ENCODE results near the gene NPC1.

NPC1 gene

DNA sequence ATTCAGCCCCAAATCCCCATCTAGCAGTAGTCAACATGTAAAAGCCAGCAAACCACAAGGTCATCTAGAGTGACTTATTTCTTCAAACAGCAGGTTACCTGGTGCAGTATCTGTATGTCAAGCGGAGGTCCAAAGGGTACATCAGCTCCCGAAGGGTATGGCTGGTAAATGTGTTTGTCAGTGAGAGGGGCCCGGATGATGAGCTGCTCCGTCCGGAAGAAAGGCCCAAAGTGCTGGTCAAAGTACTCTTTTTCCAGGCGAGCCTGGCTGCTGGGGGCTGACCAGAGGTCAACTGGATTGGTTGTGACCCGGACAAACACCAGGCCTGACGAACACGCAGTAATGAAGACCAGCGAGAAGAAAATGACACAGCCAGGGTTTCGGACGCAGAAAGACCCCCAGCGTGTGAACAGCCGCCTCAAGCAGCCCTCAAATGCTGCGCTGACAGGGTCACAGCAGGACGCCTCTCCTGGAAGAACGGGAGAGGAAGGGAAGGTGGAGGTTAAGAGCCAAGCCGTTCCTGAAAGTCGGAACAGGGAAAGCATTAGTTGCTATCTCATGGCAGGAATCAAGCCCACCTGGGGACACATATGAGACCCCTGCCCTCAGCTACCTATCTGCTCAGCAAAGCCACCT is 30.0 kb downstream of the NPC1 start:
- FAIRE-seq (no peak), DNase-seq (ENCODE audit: extremely low spot score, insufficient read length, low read depth) (no peak)

DNA sequence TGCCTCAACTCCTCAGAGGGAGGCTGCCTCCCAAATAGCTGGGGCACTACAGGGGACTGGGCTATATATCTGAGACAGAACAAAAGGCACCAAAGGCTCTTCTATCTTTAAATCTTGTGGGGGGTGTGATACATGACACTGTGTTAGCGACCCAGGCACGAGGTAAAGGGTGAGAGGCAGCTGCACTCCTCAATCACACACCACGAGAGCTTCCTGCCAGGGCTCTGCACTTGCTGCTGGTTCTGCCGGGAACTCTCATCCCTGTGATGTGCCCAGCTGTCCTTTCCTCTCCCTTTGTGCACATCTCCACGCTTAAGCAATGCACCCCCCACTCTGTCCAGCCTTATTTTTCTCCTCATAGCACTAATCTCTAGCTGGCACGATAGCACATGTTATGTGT is 32.4 kb downstream of the NPC1 start:
- FAIRE-seq (no peak), DNase-seq (ENCODE audit: extremely low spot score, insufficient read length, low read depth) (no peak)

DNA sequence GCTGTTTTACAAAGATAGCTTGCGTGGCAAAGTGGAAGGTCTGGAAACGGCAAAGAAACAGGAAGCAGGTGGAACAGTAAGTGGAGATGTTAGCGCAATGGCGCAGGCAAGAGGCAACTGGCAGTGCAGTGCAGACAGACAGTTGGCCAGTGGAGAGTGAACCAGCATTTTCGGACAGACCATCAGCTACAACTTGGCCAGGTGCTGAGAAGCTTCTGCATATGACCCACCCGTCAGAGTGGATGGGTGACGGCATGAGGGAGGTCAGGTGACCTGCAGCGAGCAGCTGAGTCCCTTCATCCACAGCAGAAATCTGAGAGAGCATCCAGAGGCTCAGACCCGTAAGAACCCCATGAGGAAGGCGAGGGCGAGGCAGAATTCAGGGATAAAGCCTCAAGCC is 33.8 kb downstream of the NPC1 start:
- DNase-seq (ENCODE audit: extremely low spot score, insufficient read length, low read depth) (no peak), FAIRE-seq (no peak)

DNA sequence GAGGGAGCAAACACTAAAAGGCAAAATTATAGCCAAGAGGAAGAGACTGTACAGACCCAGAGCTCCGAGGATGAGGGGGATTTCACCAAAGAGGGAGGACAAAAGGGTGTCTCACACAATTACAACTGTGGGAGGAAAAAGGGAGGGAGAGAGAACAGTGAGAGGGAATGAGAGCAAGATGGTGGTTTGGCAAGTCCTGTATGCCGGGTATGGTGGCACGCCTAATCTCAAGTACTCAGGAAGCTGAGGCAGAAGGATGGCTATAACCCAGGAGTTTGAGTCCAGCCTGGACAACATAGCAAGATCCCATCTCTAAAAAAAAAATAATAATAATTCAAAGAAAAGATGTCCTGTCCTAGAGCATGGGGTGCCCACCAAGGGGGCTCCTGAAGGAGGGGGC is 34.3 kb downstream of the NPC1 start:
- FAIRE-seq (no peak), DNase-seq (ENCODE audit: extremely low spot score, insufficient read length, low read depth) (no peak)

DNA sequence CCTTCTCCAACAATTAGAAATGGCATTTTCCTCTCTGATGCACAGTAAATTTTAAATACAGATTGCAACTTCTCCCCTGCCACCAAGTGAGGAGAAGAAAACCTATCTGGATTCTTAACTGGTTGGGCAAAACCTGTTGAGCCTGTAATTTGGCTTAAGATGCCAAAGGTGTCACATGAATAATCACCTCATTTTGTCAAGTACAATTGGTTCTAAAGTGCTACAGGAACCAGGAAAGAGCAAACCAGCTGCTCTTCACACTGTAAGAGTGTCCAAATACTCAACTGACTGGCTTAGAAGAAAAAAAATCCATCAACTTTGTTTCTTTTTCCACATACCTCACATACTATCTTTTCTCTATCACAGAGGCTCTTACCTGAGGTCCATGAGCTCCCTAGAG is 35.4 kb downstream of the NPC1 start:
- DNase-seq (ENCODE audit: extremely low spot score, insufficient read length, low read depth) (no peak), FAIRE-seq (no peak)

DNA sequence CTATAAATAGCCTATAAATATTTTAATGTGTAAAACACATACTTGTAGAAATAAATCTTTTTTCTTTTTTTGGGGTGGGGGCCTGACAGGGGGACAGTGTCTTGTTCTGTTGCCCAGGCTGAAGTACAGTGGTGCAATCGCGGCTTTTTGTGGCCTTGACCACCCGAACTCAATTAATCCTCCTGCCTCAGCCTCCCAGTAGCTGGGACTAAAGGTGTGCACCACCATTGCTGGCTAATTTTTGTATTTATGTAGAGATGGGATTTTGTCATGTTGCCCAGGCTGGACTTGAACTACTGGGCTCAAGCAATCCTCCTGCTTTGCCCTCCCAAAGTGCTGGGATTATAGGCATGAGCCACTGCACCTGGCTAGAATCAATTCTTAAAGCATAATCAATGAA is 37.6 kb downstream of the NPC1 start:
- no peak for DNase-seq (ENCODE audit: extremely low spot score, insufficient read length, low read depth)
- FAIRE-seq, result no peak

DNA sequence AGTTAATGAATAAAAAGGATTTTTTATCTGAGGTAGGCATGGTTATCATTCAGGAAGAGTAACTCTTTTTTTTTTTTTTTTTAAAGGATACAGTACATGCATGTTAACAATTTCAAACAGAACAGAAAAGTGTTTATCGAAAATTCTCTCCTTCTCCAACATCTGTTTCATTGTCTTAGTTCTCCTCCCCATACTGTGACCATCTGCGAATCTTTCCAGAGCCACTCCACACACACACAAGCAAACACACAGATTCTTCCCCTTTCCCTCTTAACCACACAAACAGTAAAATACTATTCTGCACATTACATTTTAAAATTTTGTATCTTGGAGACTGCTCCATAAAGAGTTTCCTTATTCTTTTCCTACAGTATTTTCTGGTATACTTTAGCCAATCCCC is 38.0 kb downstream of the NPC1 start:
- FAIRE-seq, result no peak

GRCh38 chr18:23547846-23548245 is 38.5 kb downstream of the NPC1 start:
- DNase-seq (ENCODE audit: extremely low spot score, insufficient read length, low read depth) (no peak), FAIRE-seq (no peak)

More for the DNA sequence above, 38.0 kb downstream of the NPC1 start:
- no peak for DNase-seq (ENCODE audit: extremely low spot score, insufficient read length, low read depth)

DNA sequence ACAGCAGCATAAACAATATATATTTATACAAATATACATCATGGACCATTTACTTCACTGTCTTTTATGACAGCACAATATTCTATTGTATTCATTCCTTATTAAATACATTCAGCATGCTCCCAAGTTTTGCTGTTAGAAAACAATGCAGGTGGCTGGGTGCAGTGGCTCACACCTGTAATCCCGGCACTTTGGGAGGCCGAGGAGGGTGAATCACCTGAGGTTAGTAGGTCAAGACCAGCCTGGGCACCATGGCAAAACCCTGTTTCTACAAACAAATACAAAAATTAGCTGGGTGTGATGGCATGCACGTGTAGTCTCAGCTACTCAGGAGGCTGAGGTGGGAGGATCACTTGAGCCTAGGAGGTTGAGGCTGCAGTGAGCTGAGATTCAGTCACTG is 39.0 kb downstream of the NPC1 start:
- DNase-seq (ENCODE audit: extremely low spot score, insufficient read length, low read depth) (no peak), FAIRE-seq (no peak)

- FAIRE-seq (no peak), DNase-seq (ENCODE audit: extremely low spot score, insufficient read length, low read depth) (no peak)
Measured at GRCh38 chr18:23545247-23545789, 41.0 kb downstream of the NPC1 start.

GRCh38 chr18:23542461-23542860 is 43.8 kb downstream of the NPC1 start:
- FAIRE-seq (no peak), DNase-seq (ENCODE audit: extremely low spot score, insufficient read length, low read depth) (no peak)

- DNase-seq (ENCODE audit: extremely low spot score, insufficient read length, low read depth) (no peak), FAIRE-seq (peak; percentile 12)
Measured at GRCh38 chr18:23541349-23542093, 44.8 kb downstream of the NPC1 start.

GRCh38 chr18:23540867-23541266 is 45.4 kb downstream of the NPC1 start:
- peak; percentile 77 for FAIRE-seq
- DNase-seq (ENCODE audit: extremely low spot score, insufficient read length, low read depth), result peak; percentile 15

DNA sequence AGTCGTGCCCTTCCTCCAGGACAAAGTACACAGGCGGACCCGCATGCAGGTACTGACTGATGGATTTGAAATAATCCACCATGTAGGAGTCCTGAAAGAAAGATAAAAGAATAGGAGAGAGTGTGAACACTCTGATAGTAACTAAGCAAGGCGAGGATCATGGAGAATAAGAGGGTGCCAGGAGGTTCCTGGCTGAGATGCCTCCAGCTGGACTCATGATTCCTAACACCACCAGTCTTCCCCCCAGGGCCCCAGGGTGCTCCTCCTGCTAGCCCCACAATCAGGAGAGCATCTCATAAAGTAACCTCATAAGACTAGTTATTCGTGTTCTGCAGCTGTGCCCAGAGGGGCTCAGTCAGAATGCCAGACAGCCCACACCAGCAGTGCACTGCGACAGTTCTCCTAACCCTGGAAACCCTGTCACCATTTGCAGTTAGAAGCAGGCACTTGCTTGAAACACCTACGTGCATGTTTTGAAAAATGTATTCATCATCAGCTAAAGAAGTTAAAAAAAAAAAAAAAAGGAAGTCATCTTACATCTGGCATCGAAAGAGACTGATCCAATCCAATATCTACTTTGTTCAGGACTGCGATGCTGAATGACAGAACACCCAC is 46.3 kb downstream of the NPC1 start:
- FAIRE-seq (no peak), DNase-seq (ENCODE audit: extremely low spot score, insufficient read length, low read depth) (no peak)

- DNase-seq (ENCODE audit: extremely low spot score, insufficient read length, low read depth) (no peak), FAIRE-seq (peak; percentile 26)
Measured at GRCh38 chr18:23539296-23539695, 47.0 kb downstream of the NPC1 start.

- DNase-seq (ENCODE audit: extremely low spot score, insufficient read length, low read depth) (no peak), FAIRE-seq (no peak)
Measured at GRCh38 chr18:23538870-23539269, 47.4 kb downstream of the NPC1 start.

DNA sequence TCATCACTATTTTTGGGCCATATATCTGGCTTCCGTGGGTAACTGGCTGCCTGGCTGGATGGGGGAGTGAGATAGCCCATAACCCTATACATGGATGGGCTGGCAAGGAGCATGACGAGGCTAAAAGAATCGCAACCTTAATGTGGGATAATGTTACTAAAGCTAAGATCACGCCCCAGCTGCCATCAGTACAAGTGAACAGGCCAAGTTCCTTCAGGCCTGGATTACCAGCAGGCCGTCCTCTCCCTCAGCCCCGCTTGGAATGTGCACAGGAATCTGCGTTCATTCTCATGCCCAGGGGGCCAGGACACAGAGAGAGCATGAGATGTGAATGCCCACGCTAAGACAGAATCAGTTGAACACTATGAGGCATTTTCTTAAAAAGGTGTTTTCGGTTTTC is 48.3 kb downstream of the NPC1 start:
- DNase-seq (ENCODE audit: extremely low spot score, insufficient read length, low read depth) (no peak), FAIRE-seq (no peak)

DNA sequence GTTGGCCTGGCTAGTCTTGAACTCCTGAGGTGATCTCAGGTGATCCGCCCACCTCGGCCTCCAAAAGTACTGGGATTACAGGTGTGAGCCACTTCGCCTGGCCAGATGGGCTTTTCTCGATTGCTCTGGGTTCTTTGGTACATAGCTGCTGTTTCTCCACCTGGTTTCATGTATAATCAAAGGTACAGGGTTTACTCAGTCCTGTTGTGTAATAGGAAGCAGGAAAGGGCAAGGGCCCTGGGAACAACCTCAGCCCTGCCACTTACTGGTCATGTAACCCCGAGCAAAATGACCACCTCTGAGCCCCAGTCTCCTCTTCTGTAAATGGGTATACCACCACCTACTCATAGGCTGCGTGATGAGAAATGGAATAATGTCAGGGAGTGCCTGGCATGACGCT is 49.0 kb downstream of the NPC1 start:
- DNase-seq (ENCODE audit: extremely low spot score, insufficient read length, low read depth) (no peak), FAIRE-seq (no peak)

GRCh38 chr18:23536204-23536603 is 50.1 kb downstream of the NPC1 start:
- no peak for DNase-seq (ENCODE audit: extremely low spot score, insufficient read length, low read depth)
- no peak for FAIRE-seq

DNA sequence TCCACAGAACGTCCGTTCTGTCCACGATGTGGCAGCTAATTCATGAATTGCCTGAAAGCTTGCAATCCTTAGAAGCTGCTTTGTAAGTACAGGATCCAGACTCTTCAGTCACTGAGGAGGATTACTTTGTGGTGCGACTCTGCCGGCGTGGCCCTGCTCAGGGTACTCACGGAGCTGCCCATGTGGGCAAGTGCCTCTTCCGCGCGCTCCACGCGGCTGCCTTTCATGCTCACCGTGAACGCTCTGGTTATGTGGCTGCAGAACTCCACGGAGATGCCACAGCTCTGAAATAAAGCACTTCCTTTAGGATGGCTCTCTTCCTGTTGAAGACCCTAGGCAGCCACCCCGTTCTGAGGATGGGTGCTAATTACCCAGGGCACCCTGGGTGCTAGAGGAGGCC is 52.0 kb downstream of the NPC1 start:
- DNase-seq (ENCODE audit: extremely low spot score, insufficient read length, low read depth), result no peak
- no peak for FAIRE-seq

GRCh38 chr18:23532848-23533247 is 53.5 kb downstream of the NPC1 start:
- FAIRE-seq (no peak), DNase-seq (ENCODE audit: extremely low spot score, insufficient read length, low read depth) (no peak)
